ENCODE measurements around the gene ZNF823.

DNA sequence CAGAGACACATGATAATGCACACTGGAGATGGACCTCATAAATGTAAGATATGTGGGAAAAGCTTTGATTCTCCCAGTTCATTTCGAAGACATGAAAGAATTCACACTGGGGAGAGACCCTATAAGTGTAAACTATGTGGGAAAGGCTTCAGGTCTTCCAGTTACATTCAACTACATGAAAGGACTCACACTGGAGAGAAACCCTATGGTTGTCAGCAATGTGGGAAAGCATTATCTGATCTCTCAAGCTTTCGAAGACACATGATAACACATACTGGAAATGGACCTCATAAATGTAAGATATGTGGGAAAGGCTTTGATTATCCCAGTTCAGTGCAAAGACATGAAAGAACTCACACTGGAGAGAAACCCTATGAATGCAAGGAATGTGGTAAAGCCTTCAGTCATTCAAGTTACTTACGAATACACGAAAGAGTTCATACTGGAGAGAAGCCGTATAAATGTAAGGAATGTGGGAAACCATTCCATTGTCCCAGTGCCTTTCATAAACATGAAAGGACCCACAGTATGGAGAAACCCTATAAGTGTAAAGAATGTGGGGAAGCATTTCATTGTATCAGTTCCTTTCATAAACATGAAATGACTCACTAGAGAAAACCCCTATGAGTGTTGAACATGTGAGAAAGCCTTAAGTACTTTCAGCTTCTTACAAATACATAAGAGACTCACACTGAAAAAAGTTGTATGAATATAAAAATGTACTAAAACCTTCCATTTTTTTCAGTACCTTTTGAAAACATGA, 42.7 kb upstream of the ZNF823 start:
- TF ChIP-seq CTCF (IDR thresholded peaks at IDR 0.05 in 4 of 5, conservative IDR thresholded peaks at IDR 0.05 in 1 of 5) (no peak), POLR2A (IDR thresholded peaks at IDR 0.05) (no peak)

All from gastrocnemius medialis (tissue), 4 donors.